HPDE6-E6E7 (cell line): Measurements from ENCODE around the gene CCDC74B.
"Not testable (repeated sequence)": the region's sequence is repeated elsewhere in the genome, so short reads cannot be mapped to it uniquely, and the experiment has no call there.

Experiments used
- DNase-seq: peaks from one replicate; pipeline ENCODE4 v3.0.0; 2011; ENCODE audit warnings: missing footprints; ENCODE audit errors: extremely low spot score

Gene CCDC74B

DNA sequence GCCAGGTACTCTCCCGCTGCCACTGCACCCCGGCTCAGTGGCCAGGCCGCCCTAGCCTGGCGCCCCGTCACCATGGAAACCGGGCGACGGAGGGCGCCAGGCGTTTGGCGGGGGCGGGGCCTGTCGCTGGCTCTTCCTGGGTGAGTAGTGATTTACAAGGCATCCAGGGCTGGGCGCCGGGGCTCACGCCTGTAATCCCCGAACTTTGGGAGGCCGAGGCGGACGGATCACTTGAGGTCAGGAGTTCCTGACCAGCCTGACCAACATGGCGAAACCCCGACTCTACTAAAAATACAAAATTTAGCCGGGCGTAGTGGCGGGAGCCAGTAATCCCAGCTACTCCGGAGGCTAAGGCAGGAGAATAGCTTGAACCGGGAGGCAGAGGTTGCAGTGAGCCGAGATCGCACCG is at the start of gene CCDC74B:
TSS of gene CCDC74B (minus strand) at position 107 of the 409 bp plus-strand sequence. CDS start 116 bp downstream, outside the sequence.
- not testable (repeated sequence) for DNase-seq

DNA sequence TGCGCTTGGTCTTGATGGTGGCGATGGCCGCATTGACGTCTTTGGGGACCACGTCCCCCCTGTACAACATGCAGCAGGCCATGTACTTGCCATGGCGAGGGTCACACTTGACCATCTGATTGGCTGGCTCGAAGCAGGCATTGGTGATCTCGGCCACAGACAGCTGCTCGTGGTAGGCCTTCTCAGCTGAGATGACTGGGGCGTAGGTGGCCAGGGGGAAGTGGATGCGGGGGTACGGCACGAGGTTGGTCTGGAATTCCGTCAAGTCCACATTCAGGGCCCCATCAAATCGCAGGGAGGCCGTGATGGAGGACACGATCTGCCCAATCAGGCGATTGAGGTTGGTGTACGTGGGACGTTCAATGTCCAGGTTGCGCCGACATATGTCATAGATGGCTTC is 48.9 kb upstream of the CCDC74B start:
- not testable (repeated sequence) for DNase-seq

DNA sequence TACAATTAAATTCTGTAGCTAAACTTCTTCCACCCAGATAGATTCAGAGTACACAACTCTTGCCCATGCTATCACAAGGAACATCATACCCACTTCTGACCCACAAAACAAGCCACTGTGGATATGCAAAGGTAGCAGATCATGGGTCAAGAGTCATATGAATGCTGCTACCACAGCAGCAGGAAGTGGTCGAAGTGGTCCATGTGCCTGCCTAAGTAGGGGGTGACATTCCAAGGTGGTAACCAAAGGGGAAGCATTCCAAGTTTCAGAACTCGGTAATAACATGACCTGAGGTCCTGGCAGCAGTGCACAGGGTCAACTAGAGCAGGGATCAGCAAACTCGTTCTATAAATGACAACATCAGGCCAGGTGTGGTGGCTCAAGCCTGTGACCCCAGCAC is 47.5 kb upstream of the CCDC74B start:
- DNase-seq = not testable (repeated sequence)

DNA sequence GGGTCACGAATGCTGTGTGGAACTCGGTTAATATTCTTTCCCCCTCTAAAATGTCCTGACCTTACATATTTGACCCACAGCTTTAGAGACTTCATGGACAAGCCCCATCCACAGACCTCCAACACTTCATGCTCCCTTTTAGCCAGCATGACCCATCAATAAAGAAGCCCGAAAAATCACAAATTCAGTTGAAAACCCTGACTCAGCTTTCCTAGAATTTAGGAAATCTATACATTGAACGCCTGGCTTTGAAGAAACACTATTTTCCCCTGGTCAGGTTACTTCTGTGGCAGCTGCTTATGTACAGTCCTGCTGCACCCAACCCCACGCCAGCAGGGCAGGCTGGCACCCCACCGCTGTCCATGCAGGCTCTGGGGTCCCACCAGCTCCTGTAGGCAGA is 46.4 kb upstream of the CCDC74B start:
- not testable (repeated sequence) for DNase-seq

DNA sequence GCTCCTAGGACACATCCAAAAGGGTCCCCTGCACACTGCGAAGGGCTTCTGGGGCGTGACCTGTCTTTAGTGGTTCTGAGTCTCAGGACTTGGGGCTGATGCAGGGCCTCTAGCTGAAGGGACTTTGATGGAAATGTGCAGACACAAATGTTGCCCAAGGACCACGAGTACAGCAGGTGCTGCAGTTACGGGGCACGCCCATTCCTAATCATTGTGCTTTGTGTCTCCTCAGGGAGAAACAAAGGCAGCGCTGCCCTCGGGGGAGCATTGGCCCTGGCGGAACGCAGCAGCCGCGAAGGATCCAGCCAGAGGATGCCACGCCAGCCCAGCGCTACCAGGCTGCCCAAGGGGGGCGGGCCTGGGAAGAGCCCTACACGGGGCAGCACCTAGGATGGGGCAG is 45.3 kb upstream of the CCDC74B start:
- no peak for DNase-seq

DNA sequence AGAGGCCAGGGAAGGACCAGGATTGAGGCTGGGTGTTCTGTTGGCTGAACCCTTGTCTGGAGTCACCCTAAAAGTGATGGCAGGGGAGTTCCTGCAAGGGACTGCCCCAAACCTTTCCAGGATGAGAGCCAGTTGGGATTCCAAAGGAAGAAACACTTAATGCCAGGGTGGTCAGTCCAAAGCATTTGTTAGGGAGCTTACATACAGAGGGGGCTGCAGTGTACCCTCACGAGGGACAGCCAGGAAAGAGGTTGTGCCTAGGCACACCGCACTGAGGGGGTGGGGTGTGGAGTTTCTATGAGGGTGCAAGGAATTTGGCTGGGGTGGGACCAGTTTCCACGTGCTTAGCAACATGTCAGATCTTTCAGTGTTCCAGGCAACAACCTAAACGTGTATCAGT is 44.0 kb upstream of the CCDC74B start:
- not testable (repeated sequence) for DNase-seq

DNA sequence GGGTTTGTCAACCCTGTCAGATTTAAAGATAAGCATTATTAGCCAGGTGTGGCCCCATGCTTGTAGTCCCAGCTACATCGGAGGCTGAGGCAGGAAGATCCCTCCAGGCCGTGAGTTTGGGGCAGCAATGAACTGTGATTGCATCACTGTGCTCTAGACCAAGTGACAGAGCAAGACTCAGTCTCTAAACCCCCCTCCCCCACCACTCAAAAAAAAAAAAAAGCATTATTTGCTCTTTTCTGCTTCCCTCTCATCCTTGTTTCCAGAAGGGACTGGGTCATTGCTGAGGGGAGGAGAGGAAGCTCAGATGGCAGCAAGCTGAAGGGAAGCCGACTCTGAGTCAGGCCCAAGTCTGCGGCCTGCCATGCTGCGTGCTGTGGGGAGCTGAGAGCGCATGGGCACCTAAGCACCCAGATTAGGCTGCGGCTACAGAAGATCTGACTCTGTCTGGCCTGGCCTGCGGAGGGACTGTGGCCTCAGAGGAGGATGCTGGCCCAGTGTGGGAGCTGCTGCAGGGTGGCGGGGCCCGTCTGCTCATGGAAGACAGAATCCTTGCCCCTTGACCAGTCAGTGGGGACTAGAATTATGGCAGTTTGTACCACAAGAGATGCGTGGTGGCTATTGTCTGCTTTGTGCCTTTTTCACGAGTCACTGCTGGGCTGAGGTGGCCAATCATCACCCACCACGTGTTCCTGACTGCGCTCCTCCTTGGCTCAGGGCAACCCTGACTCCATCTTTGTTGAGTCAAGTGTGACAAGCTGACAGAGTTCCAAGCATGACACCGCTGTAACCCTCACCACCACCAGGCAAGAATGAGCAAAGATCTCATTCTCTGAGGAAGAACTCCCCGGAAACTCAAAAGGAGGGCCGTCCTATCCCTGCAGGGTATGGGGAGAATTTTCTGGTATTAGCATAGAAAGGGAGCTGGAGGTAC is 43.2 kb upstream of the CCDC74B start:
- not testable (repeated sequence) for DNase-seq

DNA sequence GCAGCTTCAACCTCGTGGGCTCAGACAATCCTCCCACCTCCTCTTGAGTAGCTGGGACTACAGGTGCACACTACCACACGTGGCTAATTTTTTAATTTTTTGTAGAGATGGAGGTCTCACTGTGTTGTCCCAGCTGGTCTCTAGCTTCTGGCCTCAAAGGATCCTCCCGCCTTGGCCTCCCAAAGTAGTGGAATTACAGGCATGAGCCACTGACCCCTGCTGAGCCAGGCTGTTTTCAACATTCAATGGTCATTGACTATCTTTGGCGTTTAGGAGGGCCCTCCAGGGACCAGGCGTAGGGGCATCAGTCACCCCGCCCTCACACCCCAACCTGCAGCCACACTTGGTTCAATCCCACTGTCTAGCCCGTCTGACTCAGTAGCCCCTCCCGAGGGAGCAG is 42.4 kb upstream of the CCDC74B start:
- DNase-seq = no peak

DNA sequence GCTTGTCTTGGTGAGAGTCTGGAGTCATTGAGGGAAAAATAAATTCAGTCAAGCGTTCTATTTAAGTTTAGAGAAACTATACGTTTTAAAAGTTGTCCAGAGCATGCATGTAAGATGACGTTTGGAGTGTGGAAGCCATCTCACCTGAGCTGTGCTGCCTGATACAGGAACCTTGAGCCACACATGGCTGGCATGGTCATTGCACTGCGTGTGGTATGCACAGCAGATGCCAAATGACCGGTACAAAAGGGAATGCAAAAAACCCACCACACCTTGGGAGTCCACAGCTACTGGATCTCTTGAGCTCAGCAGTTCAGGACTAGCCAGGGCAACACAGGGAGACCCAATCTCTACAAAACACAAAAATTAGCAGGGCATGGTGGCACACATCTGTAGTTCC is 41.5 kb upstream of the CCDC74B start:
- DNase-seq = no peak

DNA sequence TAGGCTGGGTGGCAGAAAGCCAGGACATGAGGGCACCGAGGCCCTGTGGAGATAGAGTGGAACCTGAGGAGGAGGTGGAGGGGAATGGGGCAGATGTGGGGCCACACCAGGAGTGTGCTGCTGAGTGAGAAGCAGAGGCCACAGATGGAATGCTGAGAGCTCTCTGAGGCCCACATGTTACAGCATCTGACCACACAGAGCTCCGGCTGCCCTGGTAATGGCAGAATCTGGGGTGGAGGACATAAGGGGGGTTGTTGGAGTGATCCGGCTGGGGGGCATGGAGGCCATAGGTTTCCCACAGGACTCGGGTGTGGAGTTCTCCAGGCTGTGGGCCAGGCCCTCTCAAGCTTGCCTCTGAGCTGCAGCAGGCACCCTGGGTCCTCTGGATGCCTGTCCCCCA is 41.0 kb upstream of the CCDC74B start:
- DNase-seq = no peak

DNA sequence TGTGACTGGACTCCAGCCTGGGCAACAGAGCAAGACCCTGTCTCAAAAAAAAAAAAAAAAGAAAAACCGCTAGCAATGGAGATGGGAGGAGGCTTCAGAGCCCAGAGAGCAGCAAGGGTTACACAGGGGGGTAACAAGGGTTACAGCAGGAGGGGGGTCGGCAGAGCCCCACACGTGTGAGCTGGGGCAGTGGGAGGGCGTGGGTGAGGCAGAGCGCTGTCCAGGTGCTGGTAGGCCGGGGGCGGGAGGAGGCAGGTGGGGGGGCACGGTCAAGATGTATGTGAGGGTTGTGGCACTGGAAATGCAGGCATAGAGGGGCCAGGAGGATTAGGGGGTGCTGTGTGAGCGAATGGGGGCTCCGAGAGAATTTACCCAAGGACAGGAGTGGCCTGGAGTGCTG is 40.5 kb upstream of the CCDC74B start:
- DNase-seq = no peak

DNA sequence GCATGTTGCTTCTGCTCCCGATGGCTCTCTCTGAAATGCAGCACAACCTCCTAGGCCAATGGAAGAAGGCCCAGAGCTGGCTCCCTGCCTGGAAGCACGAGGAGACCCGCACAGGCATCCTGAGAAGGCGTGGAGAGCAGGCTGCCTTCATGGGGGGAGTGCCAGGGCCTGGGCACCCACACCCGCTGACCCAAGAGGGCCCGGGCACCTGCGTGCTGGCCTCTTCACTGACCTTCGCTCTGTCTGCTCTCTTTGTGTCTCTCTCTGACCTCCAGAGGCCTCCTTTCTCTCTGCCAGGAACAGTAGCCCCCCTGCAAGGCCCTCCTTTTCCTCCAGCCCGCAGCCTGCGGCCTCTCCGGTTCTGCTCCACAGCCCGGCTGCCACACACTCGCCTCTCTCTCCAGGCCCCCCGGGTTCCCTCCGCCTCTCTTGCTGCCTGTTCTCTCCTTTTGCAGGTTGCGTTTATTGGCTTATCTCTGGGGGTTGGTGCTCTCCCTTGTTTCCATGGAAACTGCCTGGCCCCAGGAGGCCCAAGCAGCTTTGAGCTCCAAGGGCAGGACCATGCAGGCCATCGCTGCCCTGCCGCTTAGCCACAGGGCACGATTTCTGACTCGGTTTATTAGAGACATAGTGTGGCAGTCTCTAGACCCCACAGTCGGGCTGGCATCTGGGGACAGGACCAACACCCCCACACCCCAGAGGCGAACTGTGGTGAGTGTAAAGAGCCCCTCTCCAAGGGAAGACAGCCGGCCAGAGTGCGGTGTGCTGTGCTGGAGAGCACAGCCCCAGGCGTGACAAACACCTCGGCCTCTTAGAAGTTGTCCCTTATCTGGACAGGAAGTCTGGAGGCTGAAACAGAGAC is 38.8 kb upstream of the CCDC74B start:
- DNase-seq = no peak

DNA sequence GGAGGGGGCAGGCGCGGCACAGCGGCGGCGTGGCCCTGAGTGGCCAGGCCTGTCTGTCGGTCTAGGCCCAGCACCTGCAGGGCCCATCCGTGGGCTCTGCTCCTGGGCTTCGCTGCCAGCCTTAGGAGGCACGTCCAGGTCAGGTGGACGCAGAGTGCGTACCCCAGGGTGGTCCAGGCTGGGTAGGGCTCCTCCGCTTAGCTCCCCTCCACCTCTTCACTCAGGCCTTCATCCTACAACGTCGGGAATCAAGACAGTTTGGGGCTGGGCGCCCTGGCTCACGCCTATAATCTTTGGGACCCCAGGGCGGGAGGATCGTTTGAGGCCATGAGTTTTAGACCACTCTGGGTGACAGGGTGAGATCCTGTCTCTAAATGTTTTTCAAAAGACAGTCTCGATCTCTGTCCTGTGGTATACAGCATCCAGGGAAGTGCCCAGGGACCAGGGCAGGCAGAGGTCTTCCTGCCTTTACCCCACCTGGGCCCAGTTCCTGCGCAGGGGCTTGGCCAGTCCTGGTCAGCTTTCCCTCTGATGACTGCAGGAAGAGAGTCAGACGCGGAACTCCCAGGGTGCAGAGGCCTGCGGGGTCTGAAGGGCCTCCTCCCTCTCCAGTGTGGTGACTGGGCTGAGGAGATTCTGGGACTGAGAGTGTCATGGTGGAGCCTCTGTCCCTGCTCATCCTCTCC is 38.1 kb upstream of the CCDC74B start:
- not testable (repeated sequence) for DNase-seq

DNA sequence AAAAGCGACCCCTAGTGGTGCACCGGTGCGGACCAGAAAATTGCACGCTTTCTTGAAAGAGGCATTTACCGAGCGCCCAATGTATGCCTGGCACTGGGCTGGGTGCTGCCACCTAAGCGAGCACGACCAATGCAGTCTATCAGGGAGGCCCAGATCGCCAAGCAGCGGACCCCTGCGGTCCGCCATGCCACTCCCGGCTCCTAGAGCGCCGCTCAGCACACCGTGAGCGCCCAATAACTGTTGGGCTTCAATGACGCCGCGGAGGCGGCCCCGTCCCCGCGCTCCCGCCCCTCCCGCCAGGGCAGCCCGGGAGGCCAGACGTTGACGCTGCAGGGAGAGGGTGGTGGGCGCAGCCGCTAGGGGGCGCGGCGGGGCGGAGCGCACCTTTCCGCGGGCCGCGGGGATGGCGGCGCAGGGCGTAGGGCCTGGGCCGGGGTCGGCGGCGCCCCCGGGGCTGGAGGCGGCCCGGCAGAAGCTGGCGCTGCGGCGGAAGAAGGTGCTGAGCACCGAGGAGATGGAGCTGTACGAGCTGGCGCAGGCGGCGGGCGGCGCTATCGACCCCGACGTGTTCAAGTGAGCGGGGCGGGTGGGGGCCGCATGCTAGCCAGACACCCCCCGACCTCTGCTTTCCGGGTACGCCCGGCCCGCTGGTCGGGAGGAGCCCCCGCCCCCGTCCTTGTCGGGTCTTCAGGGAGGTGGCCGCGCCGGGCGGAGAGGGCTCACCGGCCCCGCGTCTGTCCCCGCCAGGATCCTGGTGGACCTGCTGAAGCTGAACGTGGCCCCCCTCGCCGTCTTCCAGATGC is 37.2 kb upstream of the CCDC74B start, which contains the start of gene MZT2B:
TSS of gene MZT2B (plus strand) at position 383 of the 803 bp plus-strand sequence. CDS start at position 404, 21 bp downstream.
- peak; percentile 84 for DNase-seq

DNA sequence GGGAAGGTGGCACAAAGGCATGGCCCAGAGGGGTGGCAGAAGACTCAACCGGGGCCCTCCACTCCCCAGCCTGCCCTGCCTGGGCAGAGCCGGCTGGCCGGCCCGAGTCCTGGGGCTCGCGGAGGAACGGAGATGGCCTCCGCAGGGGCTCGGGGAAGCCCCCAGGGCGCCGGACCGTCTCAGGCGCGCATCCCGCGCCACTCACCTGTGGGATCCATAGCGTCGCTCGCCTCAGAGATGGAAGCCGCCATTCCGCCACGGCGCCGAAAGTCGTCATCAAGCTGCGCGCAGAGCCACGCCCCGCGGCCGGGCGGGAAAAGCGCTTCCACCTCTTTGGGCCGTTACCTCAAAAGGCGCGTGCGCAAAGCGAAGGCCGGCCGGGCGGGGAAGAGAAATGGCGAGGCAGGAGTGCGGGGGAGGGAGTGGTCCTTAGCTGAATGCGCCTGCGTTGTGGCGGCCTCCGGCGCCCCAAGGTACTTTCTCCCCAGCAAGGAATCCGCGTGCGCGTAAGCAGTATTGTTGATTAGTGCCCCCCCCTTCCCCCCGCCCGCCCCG is 36.5 kb upstream of the CCDC74B start, which contains the start of gene SMPD4:
TSS of gene SMPD4 (minus strand) at position 278 of the 555 bp plus-strand sequence. CDS start 5,010 bp downstream, outside the sequence.
- DNase-seq = peak; percentile 61

DNA sequence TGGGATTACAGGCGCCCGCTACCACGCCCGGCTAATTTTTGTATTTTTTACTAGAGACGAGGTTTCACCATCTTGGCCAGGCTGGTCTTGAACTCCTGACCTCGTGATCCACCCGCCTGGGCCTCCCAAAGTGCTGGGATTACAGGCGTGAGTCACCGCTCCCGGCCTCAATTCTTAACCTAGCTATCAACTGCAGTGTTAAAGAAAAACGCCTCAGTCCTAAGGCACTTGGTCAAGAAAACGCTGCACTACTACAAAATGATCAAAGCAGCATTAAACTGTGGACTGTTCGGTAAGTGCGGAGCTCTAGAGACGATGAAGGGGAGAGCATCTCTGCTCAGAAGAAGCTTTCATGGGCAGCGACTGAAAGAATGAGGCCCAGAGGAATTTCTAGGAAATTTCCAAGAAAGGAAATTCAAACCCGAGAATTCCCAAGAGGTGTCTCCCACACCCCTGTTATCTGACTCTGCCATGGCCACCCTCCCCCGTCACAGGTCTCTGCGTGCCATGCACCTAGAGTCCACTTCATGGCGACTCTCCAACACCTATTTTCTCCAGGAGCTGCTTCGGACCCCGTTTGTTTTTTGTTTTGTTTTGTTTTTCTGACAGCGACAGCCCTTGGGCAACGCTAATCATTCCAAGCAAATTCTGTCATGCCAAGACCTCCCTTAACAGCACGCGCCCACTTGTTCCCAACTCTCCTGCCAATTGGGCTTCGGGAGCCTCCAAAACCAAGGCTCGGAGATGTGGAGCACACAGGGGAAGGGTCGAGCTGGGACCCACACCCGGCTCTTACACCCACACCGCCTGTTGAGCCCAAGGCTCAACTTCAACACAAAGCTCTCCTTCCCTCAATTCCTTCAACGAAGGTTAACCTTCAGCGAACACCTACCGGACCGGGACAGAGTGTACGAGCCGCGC is 35.8 kb upstream of the CCDC74B start:
- not testable (repeated sequence) for DNase-seq

DNA sequence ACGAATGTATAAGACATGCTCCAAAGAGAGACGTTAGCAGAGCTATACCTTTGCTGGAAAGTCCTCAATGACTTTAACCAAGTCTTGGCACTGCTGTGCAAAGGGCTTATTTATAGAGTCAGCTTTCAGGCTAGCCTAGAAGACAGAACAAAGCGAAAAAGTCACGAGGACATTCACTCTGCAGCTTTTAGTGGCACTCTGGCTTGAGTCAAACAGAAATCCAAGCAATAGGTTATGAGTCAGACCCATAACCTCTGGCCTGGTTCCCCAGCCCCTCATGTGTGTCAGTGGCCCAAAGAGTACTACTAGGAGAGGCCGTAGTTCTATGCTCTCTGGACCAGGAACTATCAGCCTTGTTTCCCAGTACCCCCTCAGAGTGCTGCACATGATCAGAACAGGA is 30.0 kb upstream of the CCDC74B start:
- DNase-seq = not testable (repeated sequence)

DNA sequence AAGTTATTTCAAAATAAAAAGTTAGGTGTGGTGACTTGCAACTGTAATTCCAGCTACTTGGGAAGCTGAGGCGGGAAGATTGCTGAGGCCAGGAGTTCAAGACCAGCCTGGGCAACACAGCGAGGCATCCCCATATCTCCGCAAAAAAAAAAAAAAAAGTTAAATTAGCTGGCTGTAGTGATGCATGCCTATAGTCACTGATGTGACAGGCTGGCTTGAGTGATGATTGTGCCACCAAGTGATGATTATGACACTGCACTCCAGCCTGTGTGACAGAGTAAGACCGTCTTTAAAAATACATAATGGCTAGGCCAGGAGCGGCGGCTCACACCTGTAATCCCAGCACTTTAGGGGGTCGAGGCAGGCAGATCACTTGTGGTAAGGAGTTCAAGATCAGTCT is 25.0 kb upstream of the CCDC74B start:
- DNase-seq = no peak

DNA sequence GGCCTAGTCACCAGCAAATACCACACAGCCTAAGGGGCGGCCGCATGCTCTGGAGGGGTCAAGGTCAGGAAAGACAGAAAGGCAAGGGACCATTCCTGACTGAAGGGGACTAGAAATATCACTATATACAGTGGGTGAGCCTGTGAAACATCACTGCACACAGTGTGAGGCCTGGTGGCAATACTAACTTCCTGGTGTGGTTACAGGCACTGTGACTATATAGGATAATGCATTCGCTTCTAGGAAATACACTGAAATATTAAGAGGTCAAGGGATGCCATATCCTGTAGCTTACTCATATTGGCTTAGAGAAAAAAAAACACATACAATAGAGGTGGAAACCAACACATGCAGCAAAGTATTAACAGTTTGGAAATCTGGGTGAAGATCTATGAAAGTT is 24.3 kb upstream of the CCDC74B start:
- not testable (repeated sequence) for DNase-seq
